SK-N-MC (cell line): ENCODE measurements around the gene RPRML.

Experiments used
- EZH2 ChIP-seq: fragments of 200-600 bp; sonication (generic); IDR thresholded peaks from one replicate; pipeline ENCODE4 v1.6.1; 2017; ENCODE audit warnings: antibody characterized with exemption
- FOXP2 ChIP-seq: optimal IDR thresholded peaks from 2 replicates; pipeline ENCODE3; 2011; ENCODE audit warnings: mild to moderate bottlenecking, moderate library complexity; ENCODE audit not compliant: insufficient read depth; ENCODE audit errors: extremely low read length, control extremely low read depth
- POLR2AphosphoS5 ChIP-seq: IDR thresholded peaks from 2 replicates; pipeline ENCODE4 v1.6.1; 2012; ENCODE audit warnings: mild to moderate bottlenecking, low read depth, low read length, borderline replicate concordance

DNA sequence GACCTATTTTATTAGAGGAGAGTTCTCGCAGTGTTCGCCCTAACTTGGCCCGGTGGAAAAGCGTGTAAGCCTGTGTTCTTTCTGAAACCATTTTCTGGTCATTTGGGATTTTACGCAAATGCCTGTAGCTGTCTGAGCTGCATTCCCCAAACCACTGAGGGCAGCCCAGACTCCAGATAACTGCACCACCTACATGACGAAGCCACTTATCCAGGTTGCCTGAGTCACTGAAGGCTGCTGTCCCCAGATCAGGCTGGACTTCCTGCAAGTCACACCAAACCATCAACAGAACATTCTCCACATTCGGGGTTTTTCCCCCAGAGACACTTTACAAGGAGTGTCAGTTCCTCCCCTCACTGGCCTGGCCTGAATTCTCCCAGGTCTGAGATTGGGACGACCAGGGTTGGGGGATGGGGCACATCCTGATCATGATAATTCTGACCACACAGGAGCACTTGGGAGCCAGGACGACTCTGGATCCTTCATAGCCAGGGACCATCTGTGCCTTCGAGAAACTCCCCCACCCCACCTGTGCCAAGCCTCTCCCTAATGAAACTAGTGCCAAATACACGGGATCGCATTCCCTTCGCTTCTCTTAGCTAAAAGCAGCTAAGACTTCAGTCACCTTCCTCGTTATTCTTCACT lies 2.3 kb downstream of the RPRML start:
- no peak for TF ChIP-seq EZH2
- no peak for TF ChIP-seq POLR2AphosphoS5
- no peak for TF ChIP-seq FOXP2
